G401.6 (cell line): ENCODE measurements around the gene DCAKD.

ENCODE experiments used
- FAIRE-seq: peaks from 2 replicates; lab custom pipeline; 2012; peaks lifted over from hg19 to GRCh38; lab: Jason Lieb, UNC

DCAKD gene

GRCh38 chr17:44999433-44999832 lies 52.0 kb downstream of the DCAKD start:
- FAIRE-seq: no peak

- FAIRE-seq: no peak
Measured at GRCh38 chr17:44998646-44999045, 52.8 kb downstream of the DCAKD start.

- FAIRE-seq: no peak
Measured at GRCh38 chr17:44997733-44998520, 53.5 kb downstream of the DCAKD start.

- FAIRE-seq: no peak
Measured at GRCh38 chr17:44996304-44996703, 55.1 kb downstream of the DCAKD start.

- no peak for FAIRE-seq
Measured at GRCh38 chr17:44995436-44996001, 55.9 kb downstream of the DCAKD start.

GRCh38 chr17:44992242-44992939 lies 59.0 kb downstream of the DCAKD start:
- FAIRE-seq: no peak

GRCh38 chr17:44990994-44991393 lies 60.4 kb downstream of the DCAKD start:
- no peak for FAIRE-seq

- no peak for FAIRE-seq
Measured at GRCh38 chr17:44989552-44990138, 61.8 kb downstream of the DCAKD start.

GRCh38 chr17:44988044-44988942 lies 63.1 kb downstream of the DCAKD start:
- no peak for FAIRE-seq

- FAIRE-seq: no peak
Measured at GRCh38 chr17:44983563-44983962, 67.9 kb downstream of the DCAKD start.

- FAIRE-seq: no peak
Measured at GRCh38 chr17:44982113-44982702, 69.2 kb downstream of the DCAKD start.

- FAIRE-seq: no peak
Measured at GRCh38 chr17:44981221-44981968, 70.0 kb downstream of the DCAKD start.

GRCh38 chr17:44979426-44979995 lies 71.9 kb downstream of the DCAKD start:
- no peak for FAIRE-seq

GRCh38 chr17:44978807-44979206 lies 72.6 kb downstream of the DCAKD start:
- no peak for FAIRE-seq

GRCh38 chr17:44977814-44978550 lies 73.5 kb downstream of the DCAKD start:
- no peak for FAIRE-seq

- FAIRE-seq: no peak
Measured at GRCh38 chr17:44977065-44977464, 74.4 kb downstream of the DCAKD start.

- FAIRE-seq: no peak
Measured at GRCh38 chr17:44976206-44976605, 75.2 kb downstream of the DCAKD start.
